GM12878 (cell line): ENCODE measurements around the gene EDEM2. TPM values are rescaled to one million over a fixed set of nuclear protein-coding genes. Genes with fewer than 3 reads are reported as not detected.

ENCODE experiments used
- CHD4 ChIP-seq: fragments of 200-600 bp; sonication (generic); IDR thresholded peaks from 2 replicates; pipeline ENCODE4 v1.6.1; 2016; ENCODE audit warnings: mild to moderate bottlenecking
- FOS ChIP-seq: IDR thresholded peaks from 3 replicates; pipeline ENCODE4 v1.6.1; 2011; ENCODE audit warnings: borderline replicate concordance; ENCODE audit not compliant: insufficient read length; ENCODE audit errors: extremely low read depth
- HDGF ChIP-seq: fragments of 450-650 bp; IDR thresholded peaks from 2 replicates; pipeline ENCODE4 v1.6.1; 2016; ENCODE audit warnings: antibody characterized with exemption
- IRF4 ChIP-seq: IDR thresholded peaks from 2 replicates; pipeline ENCODE4 v1.6.1; 2011; ENCODE audit warnings: low read depth, low read length
- MTA2 ChIP-seq: fragments of 450-650 bp; IDR thresholded peaks from 2 replicates; pipeline ENCODE4 v1.6.1; 2016; ENCODE audit warnings: low read depth, mild to moderate bottlenecking, moderate library complexity
- MTA3 ChIP-seq: IDR thresholded peaks from 2 replicates; pipeline ENCODE4 v1.6.1; 2012; ENCODE audit warnings: low read length, inconsistent platforms, borderline replicate concordance
- MXI1 ChIP-seq: fragments of 150-350 bp; IDR thresholded peaks from 2 replicates; pipeline ENCODE4 v1.6.1; 2011; ENCODE audit warnings: low read depth, mild to moderate bottlenecking, inconsistent platforms, low read length, improper control_type of control experiment
- MYB ChIP-seq: fragments of 150-350 bp; IDR thresholded peaks from 2 replicates; pipeline ENCODE4 v1.6.1; 2014; ENCODE audit warnings: mild to moderate bottlenecking, low read depth, low read length, borderline replicate concordance
- NBN ChIP-seq: fragments of 450-650 bp; IDR thresholded peaks from 2 replicates; pipeline ENCODE4 v1.6.1; 2016
- PML ChIP-seq: IDR thresholded peaks from 2 replicates; pipeline ENCODE4 v1.6.1; 2012; ENCODE audit warnings: low read length, inconsistent platforms
- POLR2AphosphoS2 ChIP-seq: IDR thresholded peaks from 2 replicates; pipeline ENCODE4 v1.6.1; 2011; ENCODE audit warnings: low read depth, mild to moderate bottlenecking, low read length, improper control_type of control experiment, moderate library complexity
- RBBP5 ChIP-seq: fragments of 200-600 bp; sonication (generic); conservative IDR thresholded peaks from 2 replicates; pipeline ENCODE4 v1.6.1; 2016
- RELA ChIP-seq: fragments of 450-650 bp; IDR thresholded peaks from 2 replicates; pipeline ENCODE4 v1.8.0; 2014; ENCODE audit warnings: borderline replicate concordance; ENCODE audit not compliant: partially characterized antibody
- SIX5 ChIP-seq: IDR thresholded peaks from 2 replicates; pipeline ENCODE4 v1.6.1; 2011; ENCODE audit warnings: mild to moderate bottlenecking, low read depth, low read length, moderate library complexity; ENCODE audit not compliant: severe bottlenecking
- SMAD1 ChIP-seq: fragments of 450-650 bp; IDR thresholded peaks from 2 replicates; pipeline ENCODE4 v1.6.1; 2018; ENCODE audit warnings: mild to moderate bottlenecking, low read depth; ENCODE audit not compliant: partially characterized antibody
- SP1 ChIP-seq: IDR thresholded peaks from one replicate; pipeline ENCODE4 v1.6.1; 2011; ENCODE audit warnings: low read depth, low read length
- TAF1 ChIP-seq: IDR thresholded peaks from 2 replicates; pipeline ENCODE4 v1.6.1; 2011; ENCODE audit warnings: mild to moderate bottlenecking, low read depth, low read length, borderline replicate concordance
- TARDBP ChIP-seq: IDR thresholded peaks from 2 replicates; pipeline ENCODE4 v1.6.1; 2016; ENCODE audit warnings: borderline replicate concordance
- TBL1XR1 ChIP-seq: IDR thresholded peaks from 2 replicates; pipeline ENCODE4 v1.6.1; 2012; ENCODE audit warnings: low read depth, low read length, improper control_type of control experiment
- ZNF207 ChIP-seq: fragments of 450-650 bp; IDR thresholded peaks from 2 replicates; pipeline ENCODE4 v1.6.1; 2014; ENCODE audit warnings: antibody characterized with exemption, mild to moderate bottlenecking, borderline replicate concordance
- polyA plus RNA-seq, 11 experiments: library from polyadenylated mRNA; depleted of rRNA in 4 of 11; unstranded in 6 of 11; stranded (reverse) in 5 of 11; fragments of >200 nt; fragmentation: Nextera tagmentation in 4 of 11; fragmentation: Illumina TruSeq in 1 of 11; extraction: Ambion mirVana in 4 of 11; extraction: Trizol in 1 of 11; gene quantifications; 1 replicate in 1 of 11; 2 replicates in 10 of 11; pipeline versions ENCODE4 v1.2.1 to v1.2.3, GENCODE V29; 2011 to 2016; ENCODE audit warnings: inconsistent platforms in 2 of 11, missing spikeins in 2 of 11, low read depth in 1 of 11
- total RNA-seq, 4 experiments: library from RNA; depleted of rRNA in 3 of 4; stranded (reverse); fragments of >200 nt in 3 of 4; fragmentation: Illumina TruSeq in 1 of 4; extraction: Trizol in 1 of 4; gene quantifications; 2 replicates each; pipeline versions ENCODE4 v1.2.1 to v1.2.3, GENCODE V29; 2013 to 2021
- TF ChIP-seq, protein P1 (sequence below): fragments of 450-650 bp; formaldehyde crosslinking; IDR thresholded peaks from 2 replicates; pipeline ENCODE4 v1.4.0; 2020; ENCODE audit warnings: mild to moderate bottlenecking, moderate library complexity
- TF ChIP-seq, protein P2 (sequence below): fragments of 450-650 bp; IDR thresholded peaks from 2 replicates; pipeline ENCODE4 v1.6.1; 2016; ENCODE audit warnings: mild to moderate bottlenecking, moderate library complexity, borderline replicate concordance
- TF ChIP-seq, protein P3 (sequence below): IDR thresholded peaks from 2 replicates; pipeline ENCODE4 v1.6.1; 2011; ENCODE audit warnings: borderline replicate concordance, low read depth, mild to moderate bottlenecking, moderate library complexity, mixed read lengths, low read length; ENCODE audit not compliant: insufficient read depth; ENCODE audit errors: extremely low read length

EDEM2 gene
- total and polyA plus RNA-seq, 10 of the 15 experiments (the other 5 are each of a cell fraction or from before 2014, with no cell fraction given), result 9.9 to 24.8 (median 14.8) TPM

DNA sequence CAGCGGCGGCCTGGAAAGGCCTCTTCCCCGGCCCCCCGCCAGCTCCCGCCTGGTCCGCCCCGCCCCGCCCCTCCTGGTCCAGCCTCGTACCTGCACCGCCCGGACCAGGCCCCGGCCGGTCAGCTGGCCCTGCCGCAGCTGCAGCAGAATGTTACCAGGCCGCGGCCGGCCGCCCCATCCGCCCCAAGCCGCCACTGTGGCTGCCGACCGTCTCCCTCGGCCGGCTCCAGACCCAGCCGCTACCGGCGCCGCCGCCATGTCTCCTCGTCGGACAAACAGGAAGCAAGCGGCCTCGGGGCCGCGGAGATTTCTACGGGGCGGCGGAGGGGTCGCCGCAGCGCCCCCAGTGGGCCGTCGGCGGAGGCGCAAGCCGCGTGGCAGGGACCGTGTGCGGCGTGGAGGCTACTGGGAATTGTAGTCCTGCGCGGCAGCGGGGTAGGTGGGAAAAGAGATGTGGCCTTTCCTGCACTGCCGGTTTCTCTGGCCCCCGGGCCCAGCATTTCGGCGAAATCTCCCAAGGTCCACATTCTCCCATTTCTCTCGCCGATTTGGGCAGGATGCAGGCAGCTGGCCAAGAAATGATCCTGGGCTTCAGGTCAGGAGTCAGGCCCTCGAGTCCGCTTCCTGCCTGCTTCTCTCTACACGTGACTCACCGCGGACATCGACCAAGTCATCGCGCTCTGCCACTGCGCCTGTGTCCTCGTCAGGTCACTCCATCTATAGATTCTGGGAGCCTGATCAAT, 54.4 kb downstream of the EDEM2 start, which contains the start of gene TRPC4AP (continued):
- TF ChIP-seq MTA2 (no peak), RELA (peak; percentile 55), POLR2AphosphoS2 (peak; percentile 73), TARDBP (0 out of 2 replicates have a peak, but pooled peaks have one; percentile 25), CHD4 (no peak), HDGF (peak; percentile 69; the same call in 1 of the 2 replicates), IRF4 (peak; percentile 42; the same call in 1 of the 2 replicates), SP1 (peak; percentile 46), MTA3 (no peak), RBBP5 (no peak; the same call in 1 of the 2 replicates), FOS (no peak), MXI1 (peak; percentile 78), TBL1XR1 (no peak), NBN (peak; percentile 70), SMAD1 (no peak), MYB (no peak), PML (no peak; the same call in 1 of the 2 replicates), ZNF207 (0 out of 2 replicates have a peak, but pooled peaks have one; percentile 75), SIX5 (peak; percentile 87), TAF1 (peak; percentile 90)
- TF ChIP-seq, protein P1, sequence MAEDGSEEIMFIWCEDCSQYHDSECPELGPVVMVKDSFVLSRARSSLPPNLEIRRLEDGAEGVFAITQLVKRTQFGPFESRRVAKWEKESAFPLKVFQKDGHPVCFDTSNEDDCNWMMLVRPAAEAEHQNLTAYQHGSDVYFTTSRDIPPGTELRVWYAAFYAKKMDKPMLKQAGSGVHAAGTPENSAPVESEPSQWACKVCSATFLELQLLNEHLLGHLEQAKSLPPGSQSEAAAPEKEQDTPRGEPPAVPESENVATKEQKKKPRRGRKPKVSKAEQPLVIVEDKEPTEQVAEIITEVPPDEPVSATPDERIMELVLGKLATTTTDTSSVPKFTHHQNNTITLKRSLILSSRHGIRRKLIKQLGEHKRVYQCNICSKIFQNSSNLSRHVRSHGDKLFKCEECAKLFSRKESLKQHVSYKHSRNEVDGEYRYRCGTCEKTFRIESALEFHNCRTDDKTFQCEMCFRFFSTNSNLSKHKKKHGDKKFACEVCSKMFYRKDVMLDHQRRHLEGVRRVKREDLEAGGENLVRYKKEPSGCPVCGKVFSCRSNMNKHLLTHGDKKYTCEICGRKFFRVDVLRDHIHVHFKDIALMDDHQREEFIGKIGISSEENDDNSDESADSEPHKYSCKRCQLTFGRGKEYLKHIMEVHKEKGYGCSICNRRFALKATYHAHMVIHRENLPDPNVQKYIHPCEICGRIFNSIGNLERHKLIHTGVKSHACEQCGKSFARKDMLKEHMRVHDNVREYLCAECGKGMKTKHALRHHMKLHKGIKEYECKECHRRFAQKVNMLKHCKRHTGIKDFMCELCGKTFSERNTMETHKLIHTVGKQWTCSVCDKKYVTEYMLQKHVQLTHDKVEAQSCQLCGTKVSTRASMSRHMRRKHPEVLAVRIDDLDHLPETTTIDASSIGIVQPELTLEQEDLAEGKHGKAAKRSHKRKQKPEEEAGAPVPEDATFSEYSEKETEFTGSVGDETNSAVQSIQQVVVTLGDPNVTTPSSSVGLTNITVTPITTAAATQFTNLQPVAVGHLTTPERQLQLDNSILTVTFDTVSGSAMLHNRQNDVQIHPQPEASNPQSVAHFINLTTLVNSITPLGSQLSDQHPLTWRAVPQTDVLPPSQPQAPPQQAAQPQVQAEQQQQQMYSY, result no peak
- TF ChIP-seq, protein P2, sequence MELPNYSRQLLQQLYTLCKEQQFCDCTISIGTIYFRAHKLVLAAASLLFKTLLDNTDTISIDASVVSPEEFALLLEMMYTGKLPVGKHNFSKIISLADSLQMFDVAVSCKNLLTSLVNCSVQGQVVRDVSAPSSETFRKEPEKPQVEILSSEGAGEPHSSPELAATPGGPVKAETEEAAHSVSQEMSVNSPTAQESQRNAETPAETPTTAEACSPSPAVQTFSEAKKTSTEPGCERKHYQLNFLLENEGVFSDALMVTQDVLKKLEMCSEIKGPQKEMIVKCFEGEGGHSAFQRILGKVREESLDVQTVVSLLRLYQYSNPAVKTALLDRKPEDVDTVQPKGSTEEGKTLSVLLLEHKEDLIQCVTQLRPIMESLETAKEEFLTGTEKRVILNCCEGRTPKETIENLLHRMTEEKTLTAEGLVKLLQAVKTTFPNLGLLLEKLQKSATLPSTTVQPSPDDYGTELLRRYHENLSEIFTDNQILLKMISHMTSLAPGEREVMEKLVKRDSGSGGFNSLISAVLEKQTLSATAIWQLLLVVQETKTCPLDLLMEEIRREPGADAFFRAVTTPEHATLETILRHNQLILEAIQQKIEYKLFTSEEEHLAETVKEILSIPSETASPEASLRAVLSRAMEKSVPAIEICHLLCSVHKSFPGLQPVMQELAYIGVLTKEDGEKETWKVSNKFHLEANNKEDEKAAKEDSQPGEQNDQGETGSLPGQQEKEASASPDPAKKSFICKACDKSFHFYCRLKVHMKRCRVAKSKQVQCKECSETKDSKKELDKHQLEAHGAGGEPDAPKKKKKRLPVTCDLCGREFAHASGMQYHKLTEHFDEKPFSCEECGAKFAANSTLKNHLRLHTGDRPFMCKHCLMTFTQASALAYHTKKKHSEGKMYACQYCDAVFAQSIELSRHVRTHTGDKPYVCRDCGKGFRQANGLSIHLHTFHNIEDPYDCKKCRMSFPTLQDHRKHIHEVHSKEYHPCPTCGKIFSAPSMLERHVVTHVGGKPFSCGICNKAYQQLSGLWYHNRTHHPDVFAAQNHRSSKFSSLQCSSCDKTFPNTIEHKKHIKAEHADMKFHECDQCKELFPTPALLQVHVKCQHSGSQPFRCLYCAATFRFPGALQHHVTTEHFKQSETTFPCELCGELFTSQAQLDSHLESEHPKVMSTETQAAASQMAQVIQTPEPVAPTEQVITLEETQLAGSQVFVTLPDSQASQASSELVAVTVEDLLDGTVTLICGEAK, result peak; percentile 53
- TF ChIP-seq, protein P3, sequence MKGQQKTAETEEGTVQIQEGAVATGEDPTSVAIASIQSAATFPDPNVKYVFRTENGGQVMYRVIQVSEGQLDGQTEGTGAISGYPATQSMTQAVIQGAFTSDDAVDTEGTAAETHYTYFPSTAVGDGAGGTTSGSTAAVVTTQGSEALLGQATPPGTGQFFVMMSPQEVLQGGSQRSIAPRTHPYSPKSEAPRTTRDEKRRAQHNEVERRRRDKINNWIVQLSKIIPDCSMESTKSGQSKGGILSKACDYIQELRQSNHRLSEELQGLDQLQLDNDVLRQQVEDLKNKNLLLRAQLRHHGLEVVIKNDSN, result peak; percentile 64
